CD14-positive monocyte (primary cell): ENCODE data around the gene TBX19. TPM values are rescaled to one million over a fixed set of nuclear protein-coding genes. Genes with fewer than 3 reads are reported as not detected.

Source experiments
- DNase-seq, 3 donors: peaks; one replicate each; pipeline ENCODE4 v3.0.0-alpha.2; 2011 to 2022
- H2AFZ ChIP-seq: 2 replicates; pipeline ENCODE4 v1.6.0; 2012; ENCODE audit warnings: mild to moderate bottlenecking, low read depth, low read length, inconsistent platforms; ENCODE audit not compliant: insufficient read depth, poor library complexity, severe bottlenecking
- H3K27ac ChIP-seq, 2 donors: 1 replicate in 1 of 2; 2 replicates in 1 of 2; pipeline ENCODE4 v1.5.1; 2012 to 2013; ENCODE audit warnings: low read length in 2 of 2, control low read depth in 1 of 2, inconsistent platforms in 1 of 2, low read depth in 1 of 2, mild to moderate bottlenecking in 1 of 2
- H3K27me3 ChIP-seq, 2 donors: one replicate each; pipeline versions ENCODE4 v1.6.0 to v1.6.1; 2011 to 2013; ENCODE audit warnings: low read length in 2 of 2; ENCODE audit not compliant: control insufficient read depth in 2 of 2, insufficient read depth in 2 of 2
- H3K36me3 ChIP-seq, 2 donors: replicated peaks in 1 of 2; 1 replicate in 1 of 2; 2 replicates in 1 of 2; pipeline versions ENCODE4 v1.5.1 to v1.6.1; 2012 to 2013; ENCODE audit warnings: low read length in 2 of 2, control low read depth in 1 of 2, inconsistent platforms in 1 of 2, mild to moderate bottlenecking in 1 of 2; ENCODE audit not compliant: insufficient read depth in 2 of 2, control insufficient read depth in 1 of 2
- H3K4me1 ChIP-seq, 2 donors: 1 replicate in 1 of 2; 2 replicates in 1 of 2; pipeline versions ENCODE4 v1.5.1 to v1.6.1; 2012 to 2013; ENCODE audit warnings: low read length in 2 of 2, control low read depth in 1 of 2, inconsistent platforms in 1 of 2, mild to moderate bottlenecking in 1 of 2, moderate library complexity in 1 of 2; ENCODE audit not compliant: insufficient read depth in 2 of 2, control insufficient read depth in 1 of 2
- H3K4me2 ChIP-seq: replicated peaks from 2 replicates; pipeline ENCODE3; 2012; ENCODE audit warnings: low read length, moderate library complexity, mild to moderate bottlenecking; ENCODE audit not compliant: poor library complexity, severe bottlenecking; ENCODE audit errors: extremely low read depth
- H3K4me3 ChIP-seq, 3 experiments: fragments of 200-600 bp in 1 of 3; sonication (generic) in 1 of 3; replicated peaks in 1 of 3; 1 replicate in 2 of 3; 2 replicates in 1 of 3; pipeline ENCODE4 v1.5.1; 2011 to 2013; ENCODE audit warnings: low read length in 3 of 3, mild to moderate bottlenecking in 3 of 3, control low read depth in 2 of 3, low read depth in 2 of 3, inconsistent platforms in 1 of 3, moderate library complexity in 1 of 3
- H3K79me2 ChIP-seq: 2 replicates; pipeline ENCODE4 v1.6.0; 2012; ENCODE audit warnings: mild to moderate bottlenecking, control low read depth, inconsistent platforms, low read length, moderate library complexity; ENCODE audit not compliant: insufficient read depth
- H3K9ac ChIP-seq: 2 replicates; pipeline ENCODE4 v1.6.0; 2017; ENCODE audit warnings: low read length, mild to moderate bottlenecking; ENCODE audit not compliant: insufficient read depth, poor library complexity, severe bottlenecking
- H3K9me3 ChIP-seq, 2 donors: replicated peaks in 1 of 2; 1 replicate in 1 of 2; 2 replicates in 1 of 2; pipeline versions ENCODE4 v1.5.1 to v1.6.1; 2012 to 2013; ENCODE audit warnings: low read length in 2 of 2, control low read depth in 1 of 2; ENCODE audit not compliant: control insufficient read depth in 1 of 2, insufficient read depth in 1 of 2
- H4K20me1 ChIP-seq: 2 replicates; pipeline ENCODE4 v1.6.0; 2012; ENCODE audit warnings: mild to moderate bottlenecking, low read length, control low read depth, moderate library complexity; ENCODE audit not compliant: insufficient read depth
- H3K27ac Mint-ChIP-seq, 7 donors: one replicate each; pipeline ENCODE4 v1.8.0; 2020; ENCODE audit warnings: mild to moderate bottlenecking in 7 of 7, mixed read lengths in 7 of 7, moderate library complexity in 6 of 7, inconsistent platforms in 2 of 7
- H3K27me3 Mint-ChIP-seq, 3 donors: one replicate each; pipeline ENCODE4 v1.8.0; 2021 to 2022; ENCODE audit warnings: low read depth in 3 of 3, mild to moderate bottlenecking in 3 of 3, mixed read lengths in 3 of 3, moderate library complexity in 3 of 3, inconsistent platforms in 1 of 3
- H3K36me3 Mint-ChIP-seq, 2 donors: one replicate each; pipeline ENCODE4 v1.8.0; 2020; ENCODE audit warnings: mixed read lengths in 2 of 2, inconsistent platforms in 1 of 2, mild to moderate bottlenecking in 1 of 2
- H3K4me1 Mint-ChIP-seq: one replicate; pipeline ENCODE4 v1.8.0; 2020; ENCODE audit warnings: mild to moderate bottlenecking, mixed read lengths
- H3K4me3 Mint-ChIP-seq, 2 donors: one replicate each; pipeline ENCODE4 v1.8.0; 2020; ENCODE audit warnings: mild to moderate bottlenecking in 2 of 2, mixed read lengths in 2 of 2, moderate library complexity in 1 of 2
- H3K9me3 Mint-ChIP-seq, 7 donors: one replicate each; pipeline ENCODE4 v1.8.0; 2020 to 2022; ENCODE audit warnings: mixed read lengths in 7 of 7, mild to moderate bottlenecking in 6 of 7, moderate library complexity in 6 of 7, inconsistent platforms in 2 of 7
- WGBS: methylation state at CpG from one replicate; pipeline ENCODE4 v1.1.5; 2013; ENCODE audit warnings: missing lambda C conversion rate; ENCODE audit not compliant: insufficient coverage; 5-methylcytosine and 5-hydroxymethylcytosine counted together
- intact Hi-C, 2 donors: fragments of 100-400 bp; cut with micrococcal nuclease; formaldehyde crosslinking; loops; one replicate each; pipeline versions ENCODE4 v1.15.0 to v1.15.1; 2023
- polyA plus RNA-seq, 3 donors: library from polyadenylated mRNA; depleted of rRNA in 1 of 3; unstranded in 2 of 3; stranded (reverse) in 1 of 3; fragments of 300-500 nt in 2 of 3; fragments of >200 nt in 1 of 3; fragmentation: Illumina TruSeq in 2 of 3; gene quantifications; 1 replicate in 2 of 3; 2 replicates in 1 of 3; pipeline ENCODE4 v1.2.3, GENCODE V29; 2012 to 2021
- TF ChIP-seq, protein P1 (sequence below): fragments of 200-600 bp; IDR thresholded peaks from one replicate; pipeline ENCODE4 v1.8.0; 2022; ENCODE audit warnings: antibody characterized with exemption, mild to moderate bottlenecking

Gene TBX19
- polyA plus RNA-seq, 3 donors = 0.65 to 7.6 (median 1.6) TPM

DNA sequence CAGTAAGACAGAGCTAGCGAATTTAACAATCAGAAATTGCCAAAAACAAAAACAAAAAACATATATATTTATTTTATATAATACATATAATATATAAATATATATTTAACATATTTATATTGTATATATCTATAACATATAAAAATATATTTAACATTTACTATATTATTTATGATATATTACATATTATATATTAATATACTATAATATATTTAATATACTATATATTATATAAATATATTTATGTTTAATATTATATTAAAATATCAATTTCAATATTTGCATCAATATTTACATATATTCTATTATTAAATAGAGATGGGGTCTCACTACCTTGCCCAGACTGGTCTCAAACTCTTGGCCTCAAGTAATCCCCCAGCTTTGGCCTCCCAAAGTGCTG, 50.9 kb downstream of the TBX19 start:
- intact Hi-C loops = no loop called here
- Mint-ChIP-seq H3K4me1 (peaks cover 2% of the 10 kb centered on the region), H3K27ac (no peak overlapping the region), H3K9me3 (peaks cover 0 to 4% (median 0%) of the 10 kb centered on the region in 7 donors), H3K4me3 (no peak overlapping the region), H3K36me3 (peaks cover 0 to 2% of the 10 kb centered on the region in 2 donors), H3K27me3 (no peaks in the 10 kb centered on the region)
- Histone ChIP-seq H4K20me1 (no peaks in the 10 kb centered on the region), H3K36me3 (no peaks in the 10 kb centered on the region), H3K4me1 (no peaks in the 10 kb centered on the region), H3K27me3 (no peaks in the 10 kb centered on the region), H2AFZ (no peak overlapping the region), H3K79me2 (no peaks in the 10 kb centered on the region), H3K9ac (no peak overlapping the region), H3K27ac (no peak overlapping the region), H3K9me3 (no peaks in the 10 kb centered on the region), H3K4me2 (no peak overlapping the region), H3K4me3 (no peak overlapping the region)
- TF ChIP-seq, protein P1, sequence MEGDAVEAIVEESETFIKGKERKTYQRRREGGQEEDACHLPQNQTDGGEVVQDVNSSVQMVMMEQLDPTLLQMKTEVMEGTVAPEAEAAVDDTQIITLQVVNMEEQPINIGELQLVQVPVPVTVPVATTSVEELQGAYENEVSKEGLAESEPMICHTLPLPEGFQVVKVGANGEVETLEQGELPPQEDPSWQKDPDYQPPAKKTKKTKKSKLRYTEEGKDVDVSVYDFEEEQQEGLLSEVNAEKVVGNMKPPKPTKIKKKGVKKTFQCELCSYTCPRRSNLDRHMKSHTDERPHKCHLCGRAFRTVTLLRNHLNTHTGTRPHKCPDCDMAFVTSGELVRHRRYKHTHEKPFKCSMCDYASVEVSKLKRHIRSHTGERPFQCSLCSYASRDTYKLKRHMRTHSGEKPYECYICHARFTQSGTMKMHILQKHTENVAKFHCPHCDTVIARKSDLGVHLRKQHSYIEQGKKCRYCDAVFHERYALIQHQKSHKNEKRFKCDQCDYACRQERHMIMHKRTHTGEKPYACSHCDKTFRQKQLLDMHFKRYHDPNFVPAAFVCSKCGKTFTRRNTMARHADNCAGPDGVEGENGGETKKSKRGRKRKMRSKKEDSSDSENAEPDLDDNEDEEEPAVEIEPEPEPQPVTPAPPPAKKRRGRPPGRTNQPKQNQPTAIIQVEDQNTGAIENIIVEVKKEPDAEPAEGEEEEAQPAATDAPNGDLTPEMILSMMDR = no peak
- WGBS = no CpG with 5 or more reads among the region's 1 CpG
- no peak for DNase-seq

GRCh38 chr1:168333562-168334276, 53.0 kb downstream of the TBX19 start:
- no peak overlapping the region for H3K4me3 Mint-ChIP-seq
- no peak overlapping the region for H3K27ac Mint-ChIP-seq
- H3K36me3 Mint-ChIP-seq = no peaks in the 10 kb centered on the region
- peaks cover 5 to 18% (median 7%) of the 10 kb centered on the region in 7 donors for H3K9me3 Mint-ChIP-seq
- no peaks in the 10 kb centered on the region for H3K4me1 ChIP-seq
- H3K27me3 ChIP-seq = no peaks in the 10 kb centered on the region
- no peak overlapping the region for H3K27ac ChIP-seq
- TF ChIP-seq, protein P1 = no peak
- H3K4me2 ChIP-seq = no peak overlapping the region
- H3K4me3 ChIP-seq = no peak overlapping the region
- no peak for DNase-seq
- WGBS = 70% methylated on average over 2 of the region's 6 CpGs
- intact Hi-C loops = no loop called here
- H3K9ac ChIP-seq = no peak overlapping the region
- H3K36me3 ChIP-seq = no peaks in the 10 kb centered on the region
- H2AFZ ChIP-seq = no peak overlapping the region
- peaks cover 2% of the 10 kb centered on the region for H3K4me1 Mint-ChIP-seq
- H3K79me2 ChIP-seq = no peaks in the 10 kb centered on the region
- H3K9me3 ChIP-seq = no peaks in the 10 kb centered on the region
- peaks cover 0 to 2% (median 1%) of the 10 kb centered on the region in 3 donors for H3K27me3 Mint-ChIP-seq
- no peaks in the 10 kb centered on the region for H4K20me1 ChIP-seq
